HG02970 (cell line): Measurements from ENCODE around the gene KAZN.

Source experiments
- ATAC-seq: cut with Tn5 transposase; IDR thresholded peaks from one replicate; pipeline ENCODE4 v1.9.1; 2021; ENCODE audit warnings: mild to moderate bottlenecking, moderate library complexity, moderate number of reproducible peaks; ENCODE audit not compliant: unreplicated experiment, low FRiP score

The KAZN gene

GRCh38 chr1:14636897-14637632 is 38.6 kb downstream of the KAZN start:
- ATAC-seq, result no peak

GRCh38 chr1:14639291-14640050 is 41.0 kb downstream of the KAZN start:
- no peak for ATAC-seq

GRCh38 chr1:14642712-14643111 is 44.2 kb downstream of the KAZN start:
- no peak for ATAC-seq

GRCh38 chr1:14646973-14647372 is 48.5 kb downstream of the KAZN start:
- ATAC-seq, result no peak

- no peak for ATAC-seq
Measured at GRCh38 chr1:14647777-14648176, 49.3 kb downstream of the KAZN start.

- ATAC-seq, result no peak
Measured at GRCh38 chr1:14648391-14648790, 49.9 kb downstream of the KAZN start.

- ATAC-seq, result no peak
Measured at GRCh38 chr1:14648896-14649855, 50.7 kb downstream of the KAZN start.

- no peak for ATAC-seq
Measured at GRCh38 chr1:14649976-14650375, 51.5 kb downstream of the KAZN start.

GRCh38 chr1:14650951-14651350 is 52.5 kb downstream of the KAZN start:
- no peak for ATAC-seq

GRCh38 chr1:14652840-14653239 is 54.4 kb downstream of the KAZN start:
- ATAC-seq, result no peak

- no peak for ATAC-seq
Measured at GRCh38 chr1:14653461-14653960, 55.0 kb downstream of the KAZN start.

- no peak for ATAC-seq
Measured at GRCh38 chr1:14654554-14654953, 56.1 kb downstream of the KAZN start.

- no peak for ATAC-seq
Measured at GRCh38 chr1:14655385-14655784, 56.9 kb downstream of the KAZN start.

- no peak for ATAC-seq
Measured at GRCh38 chr1:14656384-14656937, 58.0 kb downstream of the KAZN start.

GRCh38 chr1:14658642-14659041 is 60.2 kb downstream of the KAZN start:
- ATAC-seq, result no peak

- no peak for ATAC-seq
Measured at GRCh38 chr1:14659913-14660312, 61.4 kb downstream of the KAZN start.

GRCh38 chr1:14660801-14661200 is 62.3 kb downstream of the KAZN start:
- no peak for ATAC-seq

GRCh38 chr1:14661222-14661621 is 62.7 kb downstream of the KAZN start:
- ATAC-seq, result no peak

GRCh38 chr1:14662116-14662515 is 63.6 kb downstream of the KAZN start:
- no peak for ATAC-seq

- ATAC-seq, result no peak
Measured at GRCh38 chr1:14663773-14664172, 65.3 kb downstream of the KAZN start.
